Right hindlimb (tissue), 1 donor: ENCODE measurements around the gene NTRK2.

ENCODE experiments used
- DNase-seq: peaks from one replicate; pipeline ENCODE4 v3.0.0-alpha.2; 2018

Gene NTRK2

DNA sequence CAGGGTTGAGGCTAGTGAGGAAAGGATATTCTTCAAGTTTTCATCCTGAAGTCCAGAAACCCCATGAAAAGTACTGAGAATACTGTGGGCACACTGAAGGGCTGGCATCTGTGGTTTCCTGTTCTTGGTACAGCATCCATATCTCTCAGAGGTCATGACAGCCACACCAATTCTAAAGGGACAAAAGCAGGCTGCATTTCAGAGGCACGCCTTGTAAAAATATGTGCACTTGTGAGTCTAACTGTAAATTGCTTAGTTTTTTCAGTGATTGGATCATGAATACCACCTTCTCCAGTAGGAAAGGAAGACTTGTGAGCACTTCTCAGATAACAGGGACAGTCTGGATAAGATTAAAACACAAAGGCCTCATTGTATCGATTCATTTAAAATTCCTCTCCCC lies 230.9 kb downstream of the NTRK2 start:
- no peak for DNase-seq

DNA sequence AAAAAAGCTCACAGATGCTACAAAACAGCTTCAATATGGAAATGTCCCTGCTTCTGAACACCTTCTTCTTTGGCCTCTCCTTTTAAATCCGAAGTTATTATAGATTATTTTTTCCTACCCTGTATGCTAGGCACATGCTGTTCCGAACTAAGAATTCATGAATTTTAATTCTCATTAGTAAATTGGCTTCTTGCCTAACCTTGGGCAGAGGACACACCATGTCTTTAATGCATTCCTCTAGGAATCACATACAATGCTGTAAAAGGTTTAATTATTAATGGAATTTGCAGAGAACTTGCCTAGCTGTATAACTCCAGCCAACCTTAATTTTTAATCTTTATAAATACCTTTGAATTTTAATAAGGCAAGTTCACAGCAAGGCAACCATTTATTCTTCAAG lies 234.4 kb downstream of the NTRK2 start:
- DNase-seq: no peak

DNA sequence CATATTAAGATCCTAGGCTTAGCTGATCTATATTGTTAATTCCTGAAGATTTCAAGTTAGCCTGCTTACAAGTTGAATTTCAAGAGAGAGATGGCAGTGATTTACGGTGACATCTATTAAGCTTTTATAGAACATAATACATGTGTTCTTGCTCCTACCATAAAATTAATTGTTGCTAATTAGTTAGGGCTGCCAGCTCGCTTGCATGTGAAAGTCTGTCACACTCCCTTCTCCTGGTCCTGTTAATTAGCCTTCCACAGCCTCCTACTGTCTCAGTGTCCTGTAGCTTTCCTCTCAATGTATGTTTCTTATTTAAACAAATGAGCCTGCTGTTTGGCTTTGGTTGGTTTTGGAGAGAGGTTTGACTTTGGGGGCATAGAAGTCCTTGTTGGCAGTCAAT lies 247.2 kb downstream of the NTRK2 start:
- no peak for DNase-seq

DNA sequence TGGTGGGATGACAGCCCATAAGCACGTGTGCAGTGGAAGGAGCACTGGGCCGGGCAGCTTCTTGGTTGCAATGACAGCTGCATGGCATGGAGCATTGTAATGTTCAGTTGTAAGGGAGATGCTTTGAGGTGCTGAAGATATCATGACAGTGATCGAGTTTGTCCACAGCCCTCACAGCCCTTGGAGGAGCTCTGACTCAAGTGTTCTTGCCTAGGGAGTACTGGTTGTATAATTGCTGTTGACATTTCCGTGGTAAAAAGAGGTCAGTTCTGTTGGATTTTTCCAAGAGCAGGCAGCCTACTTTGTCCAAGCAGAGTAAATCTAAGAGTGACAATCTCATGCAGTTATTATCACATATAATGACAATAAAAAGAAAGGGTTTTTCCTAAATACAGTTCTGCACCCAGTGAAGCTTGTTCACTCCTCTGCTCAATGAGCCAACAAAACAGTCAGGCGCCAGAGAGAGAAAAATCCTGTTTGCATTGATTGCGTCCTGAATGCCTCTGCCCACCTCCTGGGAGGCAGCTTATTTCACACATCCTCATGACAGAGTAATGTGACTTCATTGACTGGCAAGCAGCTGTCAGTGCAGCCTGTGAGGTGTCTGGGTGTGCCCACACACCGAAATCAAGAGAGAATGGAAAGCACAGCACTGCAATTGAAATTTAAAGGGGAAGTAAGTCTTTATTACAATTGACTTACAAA lies 248.0 kb downstream of the NTRK2 start:
- no peak for DNase-seq

DNA sequence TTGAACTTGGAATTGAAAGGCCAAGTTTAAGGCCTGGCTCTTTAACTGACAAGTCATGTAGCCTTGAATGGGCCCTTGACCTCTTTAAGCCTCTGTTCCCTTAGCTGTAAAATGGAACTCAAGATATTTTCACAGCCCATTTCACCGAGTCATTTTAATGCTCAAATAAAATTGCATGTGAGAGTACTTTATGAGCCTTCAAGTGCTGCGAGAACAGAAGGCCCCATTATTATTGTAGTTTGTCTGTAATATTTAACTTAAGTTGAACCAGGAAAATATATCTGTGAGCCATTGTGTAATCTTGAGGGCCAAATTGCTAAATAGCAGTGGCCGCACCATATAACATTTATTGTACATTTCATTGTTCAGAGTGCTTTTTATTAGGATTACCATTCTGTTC lies 249.9 kb downstream of the NTRK2 start:
- DNase-seq: no peak

DNA sequence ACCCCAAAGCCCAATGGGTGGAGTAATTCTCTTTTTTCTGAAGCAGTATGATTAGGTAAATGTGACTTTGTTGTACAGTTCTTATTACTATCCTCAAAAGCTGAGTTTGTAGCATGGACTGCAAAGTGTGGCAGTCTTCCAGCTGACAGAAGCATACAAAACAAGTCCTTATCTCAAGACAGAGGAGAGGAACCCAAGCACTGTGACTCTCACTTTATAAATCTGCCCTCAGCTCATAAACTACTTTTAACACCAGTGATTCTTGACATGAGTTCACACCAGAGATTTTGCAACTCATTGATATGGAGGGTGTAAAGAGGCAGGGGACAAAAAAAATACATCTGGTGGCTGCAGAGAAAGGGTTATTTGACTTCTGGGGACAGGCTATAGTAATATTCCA lies 251.6 kb downstream of the NTRK2 start:
- DNase-seq: no peak

DNA sequence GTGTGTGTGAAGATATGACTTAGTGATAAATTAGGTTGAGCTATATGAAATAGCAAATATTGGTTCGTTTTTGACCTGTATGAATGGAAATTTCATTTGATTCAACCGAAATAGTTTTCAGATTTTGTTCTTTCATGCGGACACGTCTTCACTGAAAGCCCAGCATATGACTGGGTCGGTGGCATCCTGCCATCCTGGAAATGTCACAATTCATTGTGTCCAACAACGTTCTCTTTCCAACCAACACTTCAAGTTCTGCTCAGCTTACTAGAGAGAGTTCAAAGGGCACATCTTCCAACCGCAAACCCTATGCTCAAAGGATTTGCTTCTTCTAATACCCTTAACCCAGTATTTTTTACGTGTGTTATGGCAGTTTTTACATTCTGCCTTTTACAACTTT lies 252.5 kb downstream of the NTRK2 start:
- DNase-seq: no peak

DNA sequence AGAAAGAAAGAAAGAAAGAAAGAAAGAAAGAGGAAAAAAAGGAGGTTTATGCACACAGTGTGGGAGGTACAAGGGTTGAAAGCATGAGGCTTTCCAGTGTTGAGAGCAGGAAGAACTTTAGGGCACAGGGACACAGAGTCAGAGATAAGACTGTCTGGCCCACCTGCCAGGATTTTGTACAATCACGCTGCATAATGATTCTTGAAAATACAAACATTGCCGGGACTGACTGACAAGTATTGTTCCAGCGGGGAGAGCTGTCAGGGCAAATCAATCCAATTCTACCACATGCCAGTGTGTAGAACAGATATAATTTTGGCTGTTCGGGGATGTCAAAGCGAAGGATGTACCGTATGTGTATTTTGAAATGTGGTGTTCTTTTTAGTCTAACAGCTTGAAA lies 254.7 kb downstream of the NTRK2 start:
- DNase-seq: no peak

DNA sequence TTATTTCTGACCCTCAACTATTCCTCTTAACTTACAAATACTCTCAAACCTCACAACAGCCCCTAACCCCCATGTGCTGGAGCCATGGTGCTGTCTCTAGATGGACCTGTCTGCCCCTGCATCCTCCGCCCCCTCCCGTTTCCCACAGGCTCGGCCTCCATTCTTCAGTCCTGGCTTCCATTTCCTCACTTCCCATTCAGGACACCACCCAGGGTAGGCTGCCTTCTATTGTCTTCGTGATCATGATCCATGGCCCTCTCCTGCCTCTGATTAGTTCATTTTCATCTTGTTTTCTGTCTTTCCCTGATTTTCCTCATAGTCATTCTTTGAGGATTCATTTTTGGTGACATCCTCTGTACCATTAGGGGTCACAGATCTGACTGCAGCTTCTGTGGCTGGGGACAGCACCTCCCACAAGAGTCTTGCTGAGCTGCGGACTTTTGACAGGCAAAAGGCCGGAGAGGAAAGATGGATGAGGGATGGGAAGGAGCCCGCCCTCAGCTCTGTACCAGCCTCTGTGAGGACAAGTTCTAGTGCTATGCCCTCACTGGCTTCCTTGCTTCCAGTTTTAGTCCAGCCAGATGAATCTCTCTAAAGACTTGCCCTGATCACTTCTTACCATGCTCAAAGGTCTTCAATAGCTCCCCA lies 255.8 kb downstream of the NTRK2 start:
- DNase-seq: no peak

DNA sequence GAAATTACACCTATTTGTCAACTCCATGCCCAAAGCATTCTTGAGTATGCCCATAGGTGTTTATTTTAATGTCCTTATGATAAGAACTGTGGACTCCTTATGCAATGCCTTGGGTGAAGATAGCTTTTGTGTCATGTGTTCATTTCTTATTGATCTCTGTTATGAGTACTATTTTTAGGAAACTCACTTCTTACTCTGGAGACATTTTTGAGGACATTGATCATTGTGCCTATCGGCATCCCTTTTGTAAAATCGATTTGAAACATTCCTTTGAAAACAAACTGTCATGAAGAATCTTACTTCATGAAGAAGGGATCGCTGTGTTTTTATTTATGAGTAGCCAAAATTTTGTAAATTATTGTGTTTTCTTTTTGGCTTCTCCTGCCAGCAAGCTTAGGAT lies 257.3 kb downstream of the NTRK2 start:
- no peak for DNase-seq

DNA sequence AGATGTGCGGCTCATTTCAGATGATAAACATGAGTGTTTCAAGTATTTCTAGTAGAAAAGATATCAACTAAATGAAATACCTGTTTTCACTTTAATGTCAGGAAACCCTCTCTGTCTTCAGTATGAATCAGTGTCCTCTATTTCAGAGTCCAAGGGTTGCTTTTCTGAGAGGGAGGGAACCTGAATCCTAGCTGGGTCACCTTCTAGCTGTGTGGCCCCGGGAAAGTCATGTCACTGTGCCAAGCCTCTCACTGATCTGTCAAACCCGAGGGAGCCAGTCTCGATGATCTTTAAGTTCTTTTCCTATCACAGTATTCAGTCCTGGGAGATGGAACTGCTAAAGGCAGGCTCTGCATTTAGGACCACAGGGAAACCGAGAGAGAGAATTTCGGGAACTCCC lies 258.9 kb downstream of the NTRK2 start:
- no peak for DNase-seq

DNA sequence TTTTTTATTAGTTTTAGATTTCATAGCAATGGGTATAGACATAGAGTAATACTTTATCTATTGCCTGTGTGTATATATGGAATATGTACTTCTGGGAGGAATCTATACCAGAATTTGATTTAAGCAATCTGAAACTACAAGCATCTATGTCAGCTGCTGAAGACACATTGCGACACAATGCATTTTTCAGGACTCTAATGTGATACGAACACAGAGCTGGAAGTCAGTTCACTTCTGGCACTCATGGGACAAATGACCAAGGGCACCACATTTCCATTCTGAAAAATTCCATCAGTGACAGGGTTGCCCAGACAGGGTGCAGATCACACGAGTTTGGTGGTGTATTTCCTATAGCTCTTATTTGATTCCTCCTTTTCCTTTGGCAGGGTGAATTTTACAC lies 259.5 kb downstream of the NTRK2 start:
- DNase-seq: no peak

DNA sequence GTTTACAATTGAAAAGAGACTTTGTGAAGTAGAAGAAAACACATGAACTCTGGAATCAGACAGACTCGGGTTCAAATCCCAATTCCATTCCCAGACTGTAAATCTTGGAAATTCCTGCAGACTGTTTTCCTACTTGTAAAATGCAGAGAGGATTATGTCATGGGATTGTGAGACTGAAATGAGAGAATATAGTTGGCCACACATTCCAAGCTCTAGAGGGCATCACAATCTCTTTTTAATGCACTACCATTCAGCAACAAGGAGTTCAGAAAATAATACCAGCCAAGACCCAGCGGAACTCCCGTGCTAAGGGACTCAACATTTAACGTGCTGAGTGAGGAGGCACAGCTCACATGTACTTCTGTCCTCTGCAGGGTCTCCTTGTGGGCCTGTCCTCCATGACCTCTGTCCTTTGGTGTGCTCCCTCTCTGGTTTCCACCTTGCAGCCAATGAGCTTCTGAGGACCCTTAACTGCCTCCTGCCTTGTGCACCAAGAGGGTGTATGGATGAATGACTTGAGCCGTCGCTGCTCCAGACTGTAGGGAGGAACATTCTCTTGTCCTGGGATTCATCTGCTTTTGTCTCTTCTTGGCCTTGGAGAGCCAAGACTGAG lies 263.5 kb downstream of the NTRK2 start:
- no peak for DNase-seq

DNA sequence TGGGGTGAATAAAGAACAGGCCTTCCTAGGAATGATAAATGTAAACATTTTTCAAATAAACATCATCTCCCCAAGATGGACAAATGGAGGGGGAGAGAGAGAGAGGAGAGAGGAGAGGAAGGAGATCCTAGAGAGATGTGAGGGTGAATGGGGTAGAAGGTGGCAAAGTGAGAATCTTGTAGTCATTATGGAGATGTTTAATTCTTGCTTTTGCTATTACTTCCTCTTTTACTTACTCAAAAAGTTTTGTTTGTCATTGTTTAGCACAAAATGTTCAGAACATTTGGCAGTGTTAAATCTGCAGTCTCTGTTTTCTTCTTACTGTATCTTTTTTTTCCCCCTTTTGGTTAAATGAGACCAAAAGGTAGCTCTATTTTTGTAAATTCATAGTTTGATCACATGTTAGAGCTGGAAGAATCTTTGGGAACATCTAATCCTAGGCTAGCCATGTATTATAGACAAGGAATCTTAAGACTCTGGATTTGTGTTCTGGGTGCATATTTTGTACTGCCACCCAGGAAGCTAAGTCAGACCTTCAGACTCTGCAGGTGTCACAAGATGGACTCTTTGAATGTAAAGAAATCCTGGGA lies 266.1 kb downstream of the NTRK2 start:
- no peak for DNase-seq

DNA sequence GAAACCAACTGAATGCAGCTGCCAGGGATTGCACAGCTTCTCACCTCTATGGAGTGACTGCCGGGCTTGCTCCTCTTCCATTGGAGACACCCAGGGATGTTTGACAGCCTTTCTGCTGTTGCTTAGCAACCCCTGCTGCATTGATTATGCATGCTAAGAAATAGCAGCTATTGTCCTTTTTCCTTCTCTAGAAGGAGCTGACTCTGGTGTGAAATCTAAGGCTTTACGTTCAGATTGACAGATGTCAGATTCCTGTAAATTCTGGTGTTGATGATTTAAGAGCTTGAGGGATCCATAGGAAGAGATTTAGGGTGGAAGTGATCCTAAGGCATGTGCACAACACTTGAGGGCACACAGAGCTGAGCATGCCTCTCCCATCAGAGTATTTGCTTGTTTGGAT lies 267.7 kb downstream of the NTRK2 start:
- DNase-seq: no peak

DNA sequence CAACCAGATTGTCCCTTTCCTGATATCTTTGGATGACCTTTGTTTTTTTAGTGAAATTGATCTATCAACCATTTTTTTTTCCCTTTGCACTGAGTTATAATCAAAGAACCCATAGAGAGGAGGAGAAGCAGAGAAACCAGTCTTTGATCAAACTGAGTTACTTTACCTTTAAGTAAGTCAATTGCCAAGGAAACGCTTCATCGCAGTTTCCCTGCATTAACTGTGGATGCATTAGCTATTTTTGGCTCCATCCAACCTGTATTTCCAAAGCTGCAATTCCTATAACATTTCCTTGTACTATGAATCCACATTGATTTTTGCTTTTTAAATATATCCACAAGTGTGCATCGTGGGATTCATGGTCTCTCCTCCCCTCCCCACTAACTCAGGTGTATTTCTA lies 268.1 kb downstream of the NTRK2 start:
- DNase-seq: no peak

DNA sequence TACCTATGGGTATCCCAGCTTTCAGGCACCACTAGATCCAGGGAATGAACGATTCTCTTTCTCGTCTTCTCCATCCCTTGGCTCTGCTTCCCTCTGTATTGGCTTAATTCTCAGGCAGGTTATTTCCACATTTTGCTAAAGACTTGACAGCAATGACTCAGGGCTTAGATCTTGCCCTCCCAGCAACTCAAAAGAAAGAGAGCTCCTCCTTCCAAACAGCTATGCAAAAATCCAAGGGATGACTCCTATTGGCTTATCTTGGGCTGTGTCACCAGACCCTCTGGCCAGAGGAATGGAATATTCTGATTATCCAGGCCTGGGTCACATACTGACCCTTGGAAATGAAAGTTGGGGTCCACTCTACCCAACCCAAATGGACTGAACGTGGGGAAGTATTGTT lies 270.2 kb downstream of the NTRK2 start:
- no peak for DNase-seq

DNA sequence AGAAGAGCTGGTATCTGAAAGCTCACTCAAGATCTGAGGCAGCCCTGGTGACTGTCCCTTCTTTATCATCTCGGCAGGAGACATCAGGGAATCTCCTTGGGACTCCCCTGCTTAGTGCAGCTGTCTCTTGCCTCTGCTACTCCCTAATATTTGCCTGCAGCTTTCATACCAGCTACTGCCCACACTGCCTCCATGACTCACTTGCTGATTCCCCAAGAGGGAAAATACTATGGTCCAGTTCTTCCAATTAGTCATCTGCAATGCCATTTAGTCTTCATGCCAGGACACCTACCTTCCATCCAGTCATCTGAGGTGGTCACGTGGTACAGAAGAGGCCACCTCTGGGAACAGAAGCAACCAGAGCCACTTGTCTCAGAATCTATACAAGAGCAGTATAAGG lies 270.8 kb downstream of the NTRK2 start:
- no peak for DNase-seq

DNA sequence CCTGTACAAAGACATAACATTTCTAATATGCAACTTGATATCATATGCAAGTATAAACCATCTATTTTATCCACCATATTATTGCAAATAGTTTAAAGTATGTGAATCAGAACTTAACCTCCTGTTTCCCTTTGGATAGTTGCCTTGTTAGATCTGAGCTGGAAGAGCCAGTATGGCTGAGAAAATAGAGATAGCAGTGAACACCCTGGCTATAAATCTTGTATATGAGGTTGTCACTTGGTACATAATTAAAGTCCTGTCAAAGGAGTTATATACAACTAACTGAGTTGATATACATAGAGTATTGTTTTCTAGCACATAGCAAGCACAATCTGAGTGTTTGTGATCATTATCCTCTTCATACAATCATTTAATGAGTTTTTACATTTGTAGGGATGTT lies 272.3 kb downstream of the NTRK2 start:
- DNase-seq: no peak

DNA sequence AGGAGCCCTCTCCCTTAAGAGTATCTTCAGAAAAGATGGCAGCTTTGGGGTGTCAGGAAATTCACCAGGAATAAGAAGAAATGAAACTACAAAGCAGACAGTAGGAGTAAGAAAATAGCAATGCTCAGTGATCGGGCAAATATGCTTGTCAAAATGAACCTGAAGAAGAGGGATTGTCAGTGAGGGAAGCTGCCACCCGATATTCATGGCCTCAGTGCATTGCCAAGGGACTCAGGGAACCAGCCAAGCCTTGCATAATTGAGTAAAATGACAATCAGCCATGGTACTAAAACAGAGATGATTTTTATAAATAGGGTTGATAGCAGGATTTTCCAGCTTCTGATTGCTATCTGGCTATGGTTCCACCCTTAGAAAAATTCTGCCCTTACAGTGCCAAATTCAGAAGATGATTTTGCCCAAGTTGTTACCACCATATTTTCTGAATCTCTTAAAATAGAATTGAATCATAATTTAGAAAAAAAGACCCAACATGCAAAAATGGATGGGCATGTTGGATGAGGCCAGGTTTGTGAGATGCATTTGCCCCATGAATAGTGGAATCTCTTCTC lies 274.0 kb downstream of the NTRK2 start:
- no peak for DNase-seq

DNA sequence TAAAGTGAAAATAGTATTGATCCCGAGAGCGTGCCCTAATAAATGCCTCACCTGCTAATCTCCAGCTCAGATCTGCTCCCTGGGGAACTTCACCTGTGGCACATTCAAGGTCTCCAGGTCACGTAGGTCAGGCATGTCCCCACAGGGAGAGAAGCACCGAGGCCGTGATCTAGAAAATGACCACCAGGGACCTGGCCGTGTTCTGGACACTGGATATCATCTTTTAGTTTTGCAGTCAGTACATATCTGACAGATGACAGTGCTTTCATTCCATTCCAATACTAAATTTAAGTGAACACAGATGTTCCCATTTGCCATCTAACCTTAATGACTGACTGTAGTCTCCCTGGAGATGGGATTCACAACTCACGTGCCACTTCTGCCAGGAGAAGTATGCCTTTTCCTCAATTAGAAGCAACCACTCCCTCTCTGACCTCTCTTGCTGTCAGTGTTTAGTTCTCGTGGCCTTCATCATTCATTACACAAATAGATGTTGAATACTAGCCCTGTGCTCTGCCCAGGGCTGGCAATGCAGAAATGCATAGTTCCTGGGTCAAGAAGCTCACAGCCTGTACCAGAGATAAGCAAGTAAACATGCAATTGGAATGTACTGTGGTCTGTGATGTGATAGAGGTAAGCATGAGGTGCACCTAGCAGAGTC lies 276.5 kb downstream of the NTRK2 start:
- DNase-seq: no peak

DNA sequence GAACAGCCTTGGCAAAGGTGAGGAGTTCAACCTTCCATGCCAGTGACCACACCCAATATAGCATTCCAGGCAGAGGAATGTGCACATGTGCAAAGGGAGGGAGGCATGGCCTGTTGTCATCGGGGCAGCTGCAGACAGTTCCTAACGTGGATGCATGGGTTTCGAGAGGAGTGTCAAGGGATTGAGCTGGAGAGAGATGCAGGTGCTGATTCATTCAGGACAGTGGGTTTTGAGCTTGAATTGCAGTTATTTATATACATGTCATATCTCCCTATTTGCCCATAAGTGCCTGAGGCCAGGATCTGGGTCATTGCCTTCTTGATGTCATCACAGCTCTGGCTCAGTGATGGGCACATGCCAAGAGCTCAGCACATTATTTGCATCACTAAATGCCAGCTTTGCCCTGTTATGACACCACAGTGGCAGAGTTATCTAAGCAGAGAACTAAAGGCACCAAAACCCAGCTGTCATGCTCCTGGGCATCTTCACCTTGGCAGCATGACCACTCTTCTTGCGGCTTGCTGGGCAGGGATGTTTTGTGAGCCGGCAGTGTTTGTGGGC lies 278.0 kb downstream of the NTRK2 start:
- no peak for DNase-seq

DNA sequence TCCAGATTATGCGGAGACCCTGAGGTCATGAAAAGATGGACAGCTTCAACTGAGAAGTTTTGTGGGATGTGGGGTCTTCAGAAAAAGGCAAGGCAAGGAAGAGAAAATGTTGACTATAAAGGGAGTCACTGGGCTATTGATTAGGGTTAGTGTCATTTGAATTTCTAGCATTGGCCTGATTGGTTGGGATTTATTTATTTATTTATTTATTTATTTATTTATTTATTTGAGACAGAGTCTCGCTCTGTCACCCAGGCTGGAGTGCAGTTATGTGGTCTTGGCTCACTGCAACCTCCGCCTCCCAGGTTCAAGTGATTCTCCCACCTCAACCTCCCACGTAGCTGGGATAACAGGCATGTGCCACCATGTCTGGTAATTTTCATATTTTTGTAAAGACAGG lies 279.7 kb downstream of the NTRK2 start:
- no peak for DNase-seq
